GM12878 (cell line): Measurements from ENCODE around the gene STK40. TPM values are rescaled to one million over a fixed set of nuclear protein-coding genes. Genes with fewer than 3 reads are reported as not detected.

Experiments used
- ATAC-seq: fragments of 200-7000 bp; cut with Tn5 transposase; 3 replicates; pipeline ENCODE4 v1.9.1; 2020; ENCODE audit warnings: mild to moderate bottlenecking, moderate library complexity
- BruUV-seq: library from RNA; stranded (reverse); fragments of 400-500 nt; replicated peaks from 2 replicates; lab custom pipeline; 2021; lab: Mats Ljungman, UMichigan
- CTCF ChIA-PET: fragments of 300-600 bp; sonication (Branson Sonifier 250); formaldehyde crosslinking; extraction: SDS; loops from one replicate; lab custom pipeline; 2021; ENCODE audit warnings: inconsistent platforms; lab: Yijun Ruan, JAX
- POLR2A ChIA-PET: fragments of 350-600 bp; formaldehyde crosslinking; extraction: SDS; loops from one replicate; lab custom pipeline; 2021; ENCODE audit warnings: inconsistent platforms; lab: Charles Lee
- RAD21 ChIA-PET: fragments of 300-600 bp; sonication (Branson Sonifier 250); formaldehyde crosslinking; loops from one replicate; lab custom pipeline; 2023; ENCODE audit warnings: antibody characterized with exemption; ENCODE audit not compliant: unreplicated experiment; lab: Charles Lee
- SMC1A ChIA-PET: fragments of 300-600 bp; sonication (Branson Sonifier 250); formaldehyde crosslinking; loops from one replicate; lab custom pipeline; 2023; ENCODE audit not compliant: unreplicated experiment, uncharacterized antibody; lab: Charles Lee
- DNase-seq: peaks from one replicate; pipeline ENCODE4 v3.0.0-alpha.2; 2011; ENCODE audit warnings: low read depth, low spot score
- FAIRE-seq: peaks from 3 replicates; lab custom pipeline; 2011; peaks lifted over from hg19 to GRCh38; lab: Jason Lieb, UNC
- H2AFZ ChIP-seq: 2 replicates; pipeline ENCODE4 v1.6.0; 2011; ENCODE audit warnings: low read depth, low read length, control low read depth; ENCODE audit not compliant: control insufficient read depth
- H3K27ac ChIP-seq: 2 replicates; pipeline ENCODE4 v1.5.1; 2011; ENCODE audit warnings: control low read depth; ENCODE audit not compliant: control insufficient read depth, insufficient read depth
- H3K27me3 ChIP-seq, 2 experiments: replicated peaks in 1 of 2; 2 replicates each; pipeline versions ENCODE4 v1.6.0 to v1.6.1; 2011; ENCODE audit warnings: low read length in 1 of 2; ENCODE audit not compliant: control insufficient read depth in 2 of 2, insufficient read depth in 2 of 2
- H3K36me3 ChIP-seq, 2 experiments: 2 replicates each; pipeline ENCODE4 v1.5.1; 2011; ENCODE audit warnings: low read length in 1 of 2; ENCODE audit not compliant: control insufficient read depth in 2 of 2, insufficient read depth in 2 of 2
- H3K4me1 ChIP-seq: 2 replicates; pipeline ENCODE4 v1.6.1; 2011; ENCODE audit warnings: mild to moderate bottlenecking, low read length, moderate library complexity, mixed read lengths; ENCODE audit not compliant: control insufficient read depth, insufficient read depth
- H3K4me2 ChIP-seq: 2 replicates; pipeline ENCODE4 v1.6.0; 2011; ENCODE audit warnings: control low read depth; ENCODE audit not compliant: control insufficient read depth, insufficient read depth
- H3K4me3 ChIP-seq: fragments of 200-600 bp; sonication (generic); 2 replicates; pipeline ENCODE4 v1.5.1; 2016
- H3K79me2 ChIP-seq: 2 replicates; pipeline ENCODE4 v1.6.0; 2011; ENCODE audit warnings: low read length; ENCODE audit not compliant: control insufficient read depth, insufficient read depth
- H3K9ac ChIP-seq: 2 replicates; pipeline ENCODE4 v1.8.0; 2011; ENCODE audit warnings: low read length, control low read depth, mixed read lengths; ENCODE audit not compliant: control insufficient read depth, insufficient read depth
- H3K9me3 ChIP-seq: replicated peaks from 3 replicates; pipeline ENCODE4 v1.5.1; 2011; ENCODE audit warnings: mild to moderate bottlenecking, low read length; ENCODE audit not compliant: control insufficient read depth, insufficient read depth
- H4K20me1 ChIP-seq: 2 replicates; pipeline ENCODE4 v1.6.0; 2011; ENCODE audit not compliant: control insufficient read depth, insufficient read depth
- BCL11A ChIP-seq: IDR thresholded peaks from 2 replicates; pipeline ENCODE4 v1.6.1; 2011; ENCODE audit warnings: low read depth, low read length
- CUX1 ChIP-seq: IDR thresholded peaks from 2 replicates; pipeline ENCODE4 v1.6.1; 2012; ENCODE audit warnings: improper control_type of control experiment, low read depth, low read length; ENCODE audit not compliant: insufficient replicate concordance
- EZH2 ChIP-seq: IDR thresholded peaks from 2 replicates; pipeline ENCODE4 v1.6.1; 2012; ENCODE audit warnings: low read depth, mild to moderate bottlenecking, control low read depth, inconsistent platforms, low read length, borderline replicate concordance; ENCODE audit not compliant: control insufficient read depth
- IRF5 ChIP-seq: fragments of 450-650 bp; IDR thresholded peaks from 2 replicates; pipeline ENCODE4 v1.6.1; 2017; ENCODE audit warnings: borderline replicate concordance
- JUND ChIP-seq: IDR thresholded peaks from 2 replicates; pipeline ENCODE4 v1.6.1; 2012; ENCODE audit warnings: low read depth, mild to moderate bottlenecking, low read length, improper control_type of control experiment, moderate library complexity
- NR2C1 ChIP-seq: fragments of 450-650 bp; IDR thresholded peaks from 2 replicates; pipeline ENCODE4 v1.6.1; 2017; ENCODE audit warnings: antibody characterized with exemption, mild to moderate bottlenecking, moderate library complexity
- REST ChIP-seq: IDR thresholded peaks from 2 replicates; pipeline ENCODE4 v1.6.1; 2012; ENCODE audit warnings: mild to moderate bottlenecking, low read depth, low read length
- SIX5 ChIP-seq: IDR thresholded peaks from 2 replicates; pipeline ENCODE4 v1.6.1; 2011; ENCODE audit warnings: mild to moderate bottlenecking, low read depth, low read length, moderate library complexity; ENCODE audit not compliant: severe bottlenecking
- TCF12 ChIP-seq: IDR thresholded peaks from 2 replicates; pipeline ENCODE4 v1.6.1; 2011; ENCODE audit warnings: low read depth, mild to moderate bottlenecking, low read length
- ZNF207 ChIP-seq: fragments of 450-650 bp; IDR thresholded peaks from 2 replicates; pipeline ENCODE4 v1.6.1; 2014; ENCODE audit warnings: antibody characterized with exemption, mild to moderate bottlenecking, borderline replicate concordance
- WGBS: methylation state at CpG from one replicate; pipeline ENCODE4 v1.1.6; 2016; ENCODE audit warnings: low lambda C conversion rate; ENCODE audit not compliant: insufficient replicate concordance, insufficient coverage; ENCODE audit errors: missing lambda C conversion rate; 5-methylcytosine and 5-hydroxymethylcytosine counted together
- in situ Hi-C: fragments of 300-500 bp; cut with MboI; formaldehyde crosslinking; loops from 9 replicates; pipeline ENCODE4 v1.14.3; 2018; ENCODE audit warnings: mixed read lengths
- intact Hi-C: fragments of 100-400 bp; cut with micrococcal nuclease; formaldehyde crosslinking; loops from one replicate; pipeline ENCODE4 v1.14.2; 2022; ENCODE audit not compliant: unreplicated experiment
- polyA plus RNA-seq, 11 experiments: library from polyadenylated mRNA; depleted of rRNA in 4 of 11; unstranded in 6 of 11; stranded (reverse) in 5 of 11; fragments of >200 nt; fragmentation: Nextera tagmentation in 4 of 11; fragmentation: Illumina TruSeq in 1 of 11; extraction: Ambion mirVana in 4 of 11; extraction: Trizol in 1 of 11; gene quantifications; 1 replicate in 1 of 11; 2 replicates in 10 of 11; pipeline versions ENCODE4 v1.2.1 to v1.2.3, GENCODE V29; 2011 to 2016; ENCODE audit warnings: inconsistent platforms in 2 of 11, missing spikeins in 2 of 11, low read depth in 1 of 11
- total RNA-seq, 4 experiments: library from RNA; depleted of rRNA in 3 of 4; stranded (reverse); fragments of >200 nt in 3 of 4; fragmentation: Illumina TruSeq in 1 of 4; extraction: Trizol in 1 of 4; gene quantifications; 2 replicates each; pipeline versions ENCODE4 v1.2.1 to v1.2.3, GENCODE V29; 2013 to 2021

The STK40 gene
- total and polyA plus RNA-seq, 10 of the 15 experiments (the other 5 are each of a cell fraction or from before 2014, with no cell fraction given) = 0.27 to 51.0 (median 29.5) TPM

- intact Hi-C loops = no loop called here
- POLR2A ChIA-PET = interaction anchor here (0.6 to 5.8 kb wide), 15 partner anchors 10 to 1082 kb away, joined by 3 to 79 read pairs (median 5); partner anchors contain the start of genes MRPS15, OSCP1, STK40 and THRAP3
- peaks cover 27% of the 10 kb centered on the region for H3K79me2 ChIP-seq
- H3K9me3 ChIP-seq = peaks cover 2% of the 10 kb centered on the region; the same call in 2 of the 3 replicates
- peak within 1 kb of the TSS; percentile 94 for H3K4me3 ChIP-seq
- peak; percentile 70 for DNase-seq
- 1% methylated on average over 60 of the region's 60 CpGs for WGBS
- H2AFZ ChIP-seq = peak within 1 kb of the TSS; percentile 94
- ATAC-seq = peak; percentile 95
- H3K4me1 ChIP-seq = peaks cover 13% of the 10 kb centered on the region
- no peaks in the 10 kb centered on the region for H3K27me3 ChIP-seq
- FAIRE-seq = peak; percentile 88
- in situ Hi-C loops = no loop called here
- peaks cover 0 to 8% of the 10 kb centered on the region in 2 experiments; a peak in 3 of 4 replicates for H3K36me3 ChIP-seq
- H3K4me2 ChIP-seq = peak within 1 kb of the TSS; percentile 93
- BruUV-seq = TSS peak; percentile 73
- peak within 1 kb of the TSS; percentile 76 for H3K9ac ChIP-seq
- RAD21 ChIA-PET = interaction anchor here (0.7 to 2.0 kb wide), 7 partner anchors 10 to 248 kb away, joined by 3 to 20 read pairs (median 4); no protein-coding TSS in a partner anchor
- SMC1A ChIA-PET = interaction anchor here (0.7 to 3.8 kb wide), 14 partner anchors 11 to 248 kb away, joined by 3 to 36 read pairs (median 4); partner anchors contain the start of gene TRAPPC3
- no peaks in the 10 kb centered on the region for H4K20me1 ChIP-seq
- peak within 1 kb of the TSS; percentile 77 for H3K27ac ChIP-seq
- CTCF ChIA-PET = interaction anchor here (0.6 to 3.4 kb wide), 13 partner anchors 9 to 848 kb away, joined by 3 to 25 read pairs (median 4); partner anchors contain the start of genes MRPS15 and TRAPPC3
- TF ChIP-seq BCL11A = no peak
- TF ChIP-seq REST = no peak
- peak; percentile 17; the same call in 1 of the 2 replicates for TF ChIP-seq JUND
- TF ChIP-seq SIX5 = peak; percentile 83
- 0 out of 2 replicates have a peak, but pooled peaks have one; percentile 28 for TF ChIP-seq ZNF207
- TF ChIP-seq IRF5 = no peak
- TF ChIP-seq EZH2 = no peak
- TF ChIP-seq TCF12 = no peak
- TF ChIP-seq NR2C1 = no peak
- TF ChIP-seq CUX1 = no peak
These were observed 11.9 kb upstream of the STK40 start, which contains the start of gene LSM10 for GRCh38 chr1:36397378-36398230. Gene LSM10 (minus strand): TSS chr1:36397908. CDS start chr1:36394129, 3,779 bp downstream.
